Measurements from ENCODE around the gene SYDE2.

The SYDE2 gene

DNA sequence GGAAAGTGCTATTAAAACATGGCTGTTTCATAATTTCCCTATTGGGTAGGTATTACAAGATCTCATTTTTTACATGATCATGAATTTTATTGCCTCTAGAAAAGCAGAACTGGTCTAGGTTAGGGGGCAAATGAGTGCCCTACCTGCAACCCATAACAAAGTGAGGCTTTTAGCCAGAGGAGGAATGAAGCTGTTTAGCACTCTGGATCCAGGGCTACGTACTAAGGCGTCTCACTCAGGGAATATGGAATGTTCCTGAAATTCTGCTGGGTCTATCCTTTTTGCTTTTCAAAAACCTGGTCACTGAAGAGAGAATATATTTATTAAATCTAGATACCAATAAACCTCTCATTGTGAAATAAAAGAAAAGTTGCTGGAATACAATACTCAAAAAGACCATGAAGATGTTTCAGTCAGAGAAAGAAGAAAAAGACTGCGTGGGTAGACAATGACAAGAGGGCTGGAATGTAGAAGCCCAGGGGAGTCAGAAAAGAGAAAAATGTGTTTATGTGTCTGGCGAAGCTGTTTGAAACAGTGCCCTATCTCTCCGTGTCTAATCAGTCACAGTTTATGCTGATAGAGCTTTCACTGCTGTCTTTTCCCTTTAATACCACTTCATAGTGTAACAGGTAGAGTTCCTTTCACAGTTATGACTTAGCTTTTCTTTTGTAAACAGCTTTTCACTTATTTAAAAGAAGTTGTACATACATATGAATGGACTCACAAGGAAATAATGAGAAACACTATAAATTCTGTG, 25.0 kb upstream of the SYDE2 start:
- TF ChIP-seq, protein P1, sequence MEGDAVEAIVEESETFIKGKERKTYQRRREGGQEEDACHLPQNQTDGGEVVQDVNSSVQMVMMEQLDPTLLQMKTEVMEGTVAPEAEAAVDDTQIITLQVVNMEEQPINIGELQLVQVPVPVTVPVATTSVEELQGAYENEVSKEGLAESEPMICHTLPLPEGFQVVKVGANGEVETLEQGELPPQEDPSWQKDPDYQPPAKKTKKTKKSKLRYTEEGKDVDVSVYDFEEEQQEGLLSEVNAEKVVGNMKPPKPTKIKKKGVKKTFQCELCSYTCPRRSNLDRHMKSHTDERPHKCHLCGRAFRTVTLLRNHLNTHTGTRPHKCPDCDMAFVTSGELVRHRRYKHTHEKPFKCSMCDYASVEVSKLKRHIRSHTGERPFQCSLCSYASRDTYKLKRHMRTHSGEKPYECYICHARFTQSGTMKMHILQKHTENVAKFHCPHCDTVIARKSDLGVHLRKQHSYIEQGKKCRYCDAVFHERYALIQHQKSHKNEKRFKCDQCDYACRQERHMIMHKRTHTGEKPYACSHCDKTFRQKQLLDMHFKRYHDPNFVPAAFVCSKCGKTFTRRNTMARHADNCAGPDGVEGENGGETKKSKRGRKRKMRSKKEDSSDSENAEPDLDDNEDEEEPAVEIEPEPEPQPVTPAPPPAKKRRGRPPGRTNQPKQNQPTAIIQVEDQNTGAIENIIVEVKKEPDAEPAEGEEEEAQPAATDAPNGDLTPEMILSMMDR (IDR thresholded peaks at IDR 0.05; ENCODE audit: low read depth, low read length) = no peak
- no peak for DNase-seq (ENCODE audit: low read depth, low spot score)
- H3K4me3 ChIP-seq (ENCODE audit: low read depth, low read length) = no peak overlapping the region
- in situ Hi-C loops (cut with HindIII; ENCODE audit: low sequenced_read_pairs) = no loop called here

DNA sequence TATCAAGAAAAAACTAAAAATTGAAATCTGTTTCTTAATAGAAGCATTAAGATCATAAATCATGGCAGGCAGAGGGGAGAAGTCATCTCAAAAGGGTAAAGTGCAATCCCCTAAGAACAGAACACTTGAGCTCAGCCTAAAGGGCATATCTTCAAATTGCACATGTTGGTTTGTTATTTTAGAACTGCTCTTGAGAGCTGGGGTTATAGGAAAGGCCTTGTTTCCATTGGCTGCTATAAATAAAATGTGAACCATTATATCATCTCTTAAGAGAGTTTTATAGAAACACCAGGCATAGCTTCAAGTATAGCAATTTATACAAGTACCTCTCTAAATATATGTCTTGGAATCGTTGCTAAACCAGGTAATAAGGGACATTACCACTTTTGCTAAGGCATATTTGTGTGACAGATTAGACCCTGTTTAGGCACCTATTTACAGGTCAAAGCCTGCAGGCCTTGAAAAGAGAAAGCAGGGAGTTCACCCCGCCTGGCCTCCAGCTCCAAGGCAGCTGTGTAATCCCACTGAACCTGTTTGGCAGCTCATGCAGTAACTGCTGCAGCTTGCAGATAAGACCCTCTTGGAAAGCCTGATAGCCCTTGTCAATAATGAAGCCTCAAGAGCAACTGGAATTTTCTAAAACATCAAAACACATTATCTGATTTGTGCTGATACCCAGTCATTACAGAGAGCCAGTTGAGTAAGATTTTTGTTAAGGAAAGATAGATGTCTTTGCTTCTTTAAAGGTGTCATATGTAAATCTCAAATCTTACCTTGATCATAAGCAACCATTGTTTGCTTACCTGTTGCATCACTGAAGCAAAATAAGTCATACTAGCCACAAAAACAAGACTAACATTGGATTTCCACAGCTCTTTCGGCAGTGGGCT, 24.2 kb upstream of the SYDE2 start:
- DNase-seq (ENCODE audit: low read depth, low spot score) = no peak
- in situ Hi-C loops (cut with HindIII; ENCODE audit: low sequenced_read_pairs) = no loop called here
- H3K4me3 ChIP-seq (ENCODE audit: low read depth, low read length) = no peak overlapping the region
- TF ChIP-seq, protein P1 (IDR thresholded peaks at IDR 0.05; ENCODE audit: low read depth, low read length) = no peak

DNA sequence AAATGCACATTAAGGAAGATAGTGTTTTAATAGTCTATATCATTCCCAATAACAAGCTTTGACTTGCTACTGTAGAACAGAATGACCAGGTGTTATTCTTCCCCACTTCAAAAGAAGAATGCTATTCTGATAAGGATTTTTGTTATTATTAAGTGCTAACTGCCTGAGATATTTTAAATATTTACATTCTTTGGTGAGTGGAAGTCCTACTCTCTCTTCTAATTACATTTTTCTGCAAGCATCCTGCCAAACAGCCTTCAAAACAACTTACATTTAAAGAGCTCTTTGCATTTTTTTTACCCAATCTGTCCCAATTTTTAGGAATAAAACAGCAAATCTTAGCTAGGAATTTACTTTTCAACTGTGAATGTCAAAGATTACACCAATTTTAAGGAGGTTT, 23.5 kb upstream of the SYDE2 start:
- in situ Hi-C loops (cut with HindIII; ENCODE audit: low sequenced_read_pairs) = no loop called here
- no peak for DNase-seq (ENCODE audit: low read depth, low spot score)
- H3K4me3 ChIP-seq (ENCODE audit: low read depth, low read length) = no peak overlapping the region
- TF ChIP-seq, protein P1 (IDR thresholded peaks at IDR 0.05; ENCODE audit: low read depth, low read length) = no peak

DNA sequence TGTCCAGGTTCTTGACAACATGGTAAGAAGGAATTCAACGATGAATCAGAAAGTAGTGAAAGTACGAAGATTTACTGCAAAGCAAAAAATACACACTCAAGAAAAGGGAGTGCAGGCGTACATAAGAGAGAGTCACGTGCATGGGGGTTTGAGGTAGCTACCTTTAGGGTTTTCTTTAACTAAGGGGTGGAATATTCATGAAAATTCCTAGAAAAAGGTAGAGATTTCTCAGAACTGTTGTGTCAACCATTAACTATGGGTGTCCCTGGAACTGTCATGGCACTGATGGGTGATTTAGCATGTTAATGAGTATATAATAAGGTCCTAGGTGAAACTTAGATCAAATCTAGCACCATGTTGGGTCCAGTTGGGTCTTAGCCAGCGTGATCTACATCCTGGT, 22.5 kb upstream of the SYDE2 start:
- in situ Hi-C loops (cut with HindIII; ENCODE audit: low sequenced_read_pairs) = no loop called here
- TF ChIP-seq, protein P1 (IDR thresholded peaks at IDR 0.05; ENCODE audit: low read depth, low read length) = no peak
- H3K4me3 ChIP-seq (ENCODE audit: low read depth, low read length) = no peak overlapping the region
- no peak for DNase-seq (ENCODE audit: low read depth, low spot score)

DNA sequence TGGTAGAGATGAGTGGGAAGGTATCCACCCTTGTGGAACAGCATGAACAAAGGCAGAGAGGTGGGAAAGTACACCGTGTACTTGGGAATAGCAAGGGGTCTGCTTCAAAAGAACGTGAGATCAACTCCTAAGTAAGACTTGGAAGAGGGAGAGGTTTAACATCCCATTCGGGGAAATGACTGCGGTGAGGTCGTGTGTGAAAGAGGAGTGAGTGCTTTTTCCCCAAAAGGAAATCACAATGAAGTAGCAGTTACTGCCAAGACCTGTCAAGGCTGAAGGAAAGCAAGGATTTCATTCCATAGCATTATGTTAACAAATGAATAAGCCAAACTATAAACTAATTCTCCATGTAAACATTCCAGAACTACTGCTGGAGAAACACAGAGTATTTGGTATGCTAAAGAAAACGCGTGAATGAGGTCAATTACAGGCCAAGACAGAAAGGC, 20.0 kb upstream of the SYDE2 start:
- in situ Hi-C loops (cut with HindIII; ENCODE audit: low sequenced_read_pairs) = no loop called here
- H3K4me3 ChIP-seq (ENCODE audit: low read depth, low read length) = no peak overlapping the region
- DNase-seq (ENCODE audit: low read depth, low spot score) = no peak
- TF ChIP-seq, protein P1 (IDR thresholded peaks at IDR 0.05; ENCODE audit: low read depth, low read length) = no peak

DNA sequence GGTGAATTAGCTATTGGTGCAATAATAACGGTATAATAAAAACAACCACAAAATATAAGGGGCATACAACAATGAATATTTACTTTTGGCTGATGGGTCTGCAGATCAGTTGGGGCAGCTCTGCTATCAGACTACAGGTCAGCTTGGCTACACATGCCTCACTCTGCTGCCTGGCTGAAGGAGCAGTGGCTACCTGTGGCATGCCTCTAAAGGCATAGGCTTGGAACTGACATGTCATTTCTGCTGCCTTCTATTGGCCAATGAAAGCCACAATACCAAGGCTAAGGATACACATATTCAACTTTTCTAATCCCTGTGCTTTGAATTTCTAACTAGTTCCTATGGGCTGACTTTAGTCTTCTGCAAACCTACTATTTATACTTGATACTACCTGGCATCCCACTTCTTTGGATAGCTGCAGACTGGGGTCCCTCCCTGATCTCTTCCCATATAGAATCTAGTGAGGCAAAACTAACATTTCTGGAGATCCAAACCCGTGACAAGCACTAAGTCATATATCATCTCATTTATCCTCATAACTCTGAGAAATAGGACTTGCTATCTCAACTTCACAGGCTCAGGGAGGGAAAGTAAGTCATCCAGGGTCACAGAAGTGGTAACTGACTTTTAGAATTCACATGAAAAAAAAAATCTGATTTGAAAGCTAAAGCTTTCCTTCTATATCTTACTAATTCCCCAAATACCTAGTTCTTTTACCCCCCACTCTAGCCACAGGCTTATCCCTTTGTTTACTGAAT, 19.2 kb upstream of the SYDE2 start:
- DNase-seq (ENCODE audit: low read depth, low spot score) = no peak
- no peak overlapping the region for H3K4me3 ChIP-seq (ENCODE audit: low read depth, low read length)
- in situ Hi-C loops (cut with HindIII; ENCODE audit: low sequenced_read_pairs) = no loop called here
- TF ChIP-seq, protein P1 (IDR thresholded peaks at IDR 0.05; ENCODE audit: low read depth, low read length) = no peak

All from astrocyte of the spinal cord (primary cell).